Natural killer cell (primary cell): ENCODE data around the gene CLDN15. TPM values are rescaled to one million over a fixed set of nuclear protein-coding genes. Genes with fewer than 3 reads are reported as not detected.
"Not testable (repeated sequence)": the region's sequence is repeated elsewhere in the genome, so short reads cannot be mapped to it uniquely, and the experiment has no call there.

Experiments
- ATAC-seq, 3 donors: fragments of 150-1000 bp in 2 of 3; fragments of 200-7000 bp in 1 of 3; cut with Tn5 transposase; 1 replicate in 1 of 3; 2 replicates in 2 of 3; pipeline ENCODE4 v1.10.0; 2021; ENCODE audit warnings: mild to moderate bottlenecking in 2 of 3, moderate library complexity in 2 of 3
- DNase-seq, 2 donors: peaks; one replicate each; pipeline versions ENCODE4 v3.0.0 to v3.0.0-alpha.2; 2013 to 2021; ENCODE audit warnings: mixed read lengths in 1 of 2
- H3K27ac ChIP-seq: one replicate; pipeline ENCODE4 v1.5.1; 2013; ENCODE audit warnings: mild to moderate bottlenecking, low read length
- H3K27me3 ChIP-seq: one replicate; pipeline ENCODE4 v1.6.1; 2013; ENCODE audit warnings: low read length; ENCODE audit not compliant: control insufficient read depth, insufficient read depth
- H3K36me3 ChIP-seq: one replicate; pipeline ENCODE4 v1.6.1; 2013; ENCODE audit warnings: low read length; ENCODE audit not compliant: control insufficient read depth, insufficient read depth
- H3K4me1 ChIP-seq: one replicate; pipeline ENCODE4 v1.6.1; 2013; ENCODE audit warnings: low read length; ENCODE audit not compliant: control insufficient read depth, insufficient read depth
- H3K4me3 ChIP-seq: one replicate; pipeline ENCODE4 v1.5.1; 2013; ENCODE audit warnings: low read length
- H3K9me3 ChIP-seq: one replicate; pipeline ENCODE4 v1.6.1; 2013; ENCODE audit warnings: low read length; ENCODE audit not compliant: control insufficient read depth, insufficient read depth
- H3K27ac Mint-ChIP-seq, 2 donors: one replicate each; pipeline ENCODE4 v1.8.0; 2022; ENCODE audit warnings: mild to moderate bottlenecking in 2 of 2, mixed read lengths in 2 of 2, moderate library complexity in 1 of 2
- H3K27me3 Mint-ChIP-seq, 2 donors: one replicate each; pipeline ENCODE4 v1.8.0; 2022; ENCODE audit warnings: low read depth in 2 of 2, mixed read lengths in 2 of 2
- H3K36me3 Mint-ChIP-seq: one replicate; pipeline ENCODE4 v1.8.0; 2022; ENCODE audit warnings: mixed read lengths
- H3K4me1 Mint-ChIP-seq, 2 donors: one replicate each; pipeline ENCODE4 v1.8.0; 2022; ENCODE audit warnings: mixed read lengths in 2 of 2
- H3K4me3 Mint-ChIP-seq: one replicate; pipeline ENCODE4 v1.8.0; 2022; ENCODE audit warnings: mild to moderate bottlenecking, moderate library complexity, mixed read lengths
- H3K9me3 Mint-ChIP-seq, 2 donors: one replicate each; pipeline ENCODE4 v1.8.0; 2022; ENCODE audit warnings: mixed read lengths in 2 of 2
- CTCF ChIP-seq: fragments of 200-600 bp; IDR thresholded peaks from one replicate; pipeline ENCODE4 v1.8.0; 2022; ENCODE audit warnings: antibody characterized with exemption
- WGBS: methylation state at CpG from one replicate; pipeline ENCODE4 v1.1.7; 2013; ENCODE audit warnings: missing lambda C conversion rate; ENCODE audit not compliant: insufficient coverage; 5-methylcytosine and 5-hydroxymethylcytosine counted together
- intact Hi-C: fragments of 100-400 bp; cut with micrococcal nuclease; formaldehyde crosslinking; loops from one replicate; pipeline ENCODE4 v1.14.2; 2022
- total RNA-seq, 4 donors: library from RNA; stranded (reverse); fragments of 120-200 nt in 1 of 4; gene quantifications; one replicate each; pipeline versions ENCODE4 v1.2.3 to v1.2.4, GENCODE V29; 2013 to 2022

CLDN15 gene
- total RNA-seq, 3 donors from 2014 or later (not counting 1 experiment from before 2014, with no cell fraction given) = 13.7 to 22.0 (median 19.3) TPM

DNA sequence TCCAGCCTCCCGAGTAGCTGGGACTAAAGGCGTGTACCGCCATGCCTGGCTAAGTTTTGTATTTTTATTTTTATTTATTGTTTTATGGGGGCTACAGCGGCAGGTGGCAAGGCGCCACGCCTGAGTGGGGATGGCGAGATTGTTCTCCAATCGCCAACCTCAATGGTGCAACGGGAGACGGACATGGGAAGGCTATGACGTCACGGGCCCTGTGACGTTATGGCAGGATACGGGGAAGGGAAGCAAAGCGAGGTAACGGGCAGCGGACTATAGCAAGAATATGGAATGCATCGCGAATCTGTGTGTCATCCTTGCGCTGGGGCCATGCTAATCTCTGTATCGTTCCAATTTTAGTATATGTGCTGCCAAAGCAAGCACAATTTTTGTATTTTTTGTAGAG lies 32.1 kb upstream of the CLDN15 start:
- Mint-ChIP-seq H3K4me1 (no peaks in the 10 kb centered on the region), H3K4me3 (no peak overlapping the region), H3K27ac (no peak overlapping the region), H3K27me3 (peaks cover 5 to 15% of the 10 kb centered on the region in 2 donors), H3K9me3 (no peaks in the 10 kb centered on the region), H3K36me3 (no peaks in the 10 kb centered on the region)
- intact Hi-C loops = no loop called here
- no peaks in the 10 kb centered on the region for H3K9me3 ChIP-seq
- no peak for DNase-seq
- H3K4me3 ChIP-seq = no peak overlapping the region
- no peaks in the 10 kb centered on the region for H3K27me3 ChIP-seq
- 93% methylated on average over 21 of the region's 21 CpGs for WGBS
- H3K4me1 ChIP-seq = no peaks in the 10 kb centered on the region
- TF ChIP-seq CTCF = no peak
- ATAC-seq = no peak
- no peaks in the 10 kb centered on the region for H3K36me3 ChIP-seq
- no peak overlapping the region for H3K27ac ChIP-seq

DNA sequence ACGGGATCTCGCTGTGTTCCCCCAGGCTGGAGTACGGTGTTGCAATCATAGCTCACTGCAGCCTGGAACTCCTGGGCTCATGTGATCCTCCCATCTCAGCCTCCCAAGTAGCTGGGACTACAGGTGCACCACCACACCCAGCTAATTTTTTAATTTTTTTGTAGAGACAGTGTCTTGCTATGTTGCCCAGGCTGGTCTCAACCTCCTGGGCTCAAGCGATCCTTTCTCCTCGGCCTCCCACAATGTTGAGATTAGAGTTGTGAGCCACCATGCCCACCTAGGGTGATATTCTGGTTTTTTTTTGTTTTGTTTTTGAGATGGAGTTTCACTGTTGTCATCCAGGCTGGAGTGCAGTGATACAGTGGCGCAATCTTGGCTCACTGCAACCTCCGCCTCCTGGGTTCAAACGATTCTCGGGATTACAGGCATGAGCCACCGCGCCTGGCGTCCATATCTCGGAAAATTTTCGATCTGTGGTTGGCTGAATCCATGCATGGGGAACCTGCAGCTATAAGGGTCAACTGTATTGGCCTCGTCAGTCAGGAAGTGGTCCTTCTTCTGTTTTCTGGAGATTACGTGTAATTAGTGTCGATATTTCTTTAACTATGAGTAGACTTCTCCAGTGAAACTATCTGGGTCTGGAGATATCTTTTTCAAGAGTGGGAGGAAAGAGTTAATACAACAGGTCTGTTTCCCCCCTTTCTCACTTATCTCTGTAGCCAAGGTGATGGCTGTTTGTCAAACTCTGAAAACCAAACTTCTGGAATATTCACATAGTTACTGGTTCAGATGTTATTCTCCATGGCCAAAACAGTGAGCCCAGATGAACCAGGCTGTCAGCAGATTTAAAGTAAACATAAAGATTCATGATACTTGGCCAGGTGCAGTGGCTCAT lies 28.3 kb upstream of the CLDN15 start:
- H3K27ac Mint-ChIP-seq = no peak overlapping the region
- H3K36me3 ChIP-seq = no peaks in the 10 kb centered on the region
- H3K4me1 ChIP-seq = no peaks in the 10 kb centered on the region
- ATAC-seq = no peak
- H3K4me1 Mint-ChIP-seq = no peaks in the 10 kb centered on the region
- H3K27me3 ChIP-seq = no peaks in the 10 kb centered on the region
- intact Hi-C loops = no loop called here
- no peak for TF ChIP-seq CTCF
- H3K27me3 Mint-ChIP-seq = peaks cover 4 to 14% of the 10 kb centered on the region in 2 donors
- no peak overlapping the region for H3K4me3 Mint-ChIP-seq
- DNase-seq = no peak
- H3K4me3 ChIP-seq = no peak overlapping the region
- H3K9me3 ChIP-seq = no peaks in the 10 kb centered on the region
- no peaks in the 10 kb centered on the region for H3K36me3 Mint-ChIP-seq
- 65% methylated on average over 17 of the region's 17 CpGs for WGBS
- no peaks in the 10 kb centered on the region for H3K9me3 Mint-ChIP-seq
- no peak overlapping the region for H3K27ac ChIP-seq

DNA sequence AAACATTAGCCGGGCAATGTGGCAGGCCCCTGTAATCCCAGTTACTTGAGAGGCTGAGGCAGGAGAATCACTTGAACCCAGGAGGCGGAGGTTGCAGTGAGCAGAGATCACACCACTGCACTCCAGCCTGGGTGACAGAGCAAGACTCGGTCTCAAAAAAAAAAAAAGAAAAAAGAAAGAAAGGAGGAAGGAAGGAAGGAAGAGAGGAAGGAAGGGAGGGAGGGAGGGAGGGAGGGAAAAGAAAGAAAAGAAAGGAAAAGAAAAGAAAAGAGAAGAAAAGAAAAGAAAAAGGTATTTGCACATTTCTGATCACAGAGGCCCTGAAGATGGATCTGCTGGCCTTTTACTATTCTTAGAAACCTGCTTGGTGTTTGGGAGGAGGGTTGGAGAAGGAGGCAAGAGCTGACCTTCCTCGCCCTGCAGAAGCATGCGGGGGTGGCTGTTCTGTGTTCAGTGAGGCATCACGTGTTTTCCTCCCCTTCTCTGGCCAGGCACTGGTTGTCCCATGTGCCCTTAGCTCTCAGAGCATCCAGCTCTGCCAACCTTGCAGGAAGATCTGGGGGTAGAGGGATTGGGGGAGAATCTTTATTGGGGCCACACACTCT lies 26.6 kb upstream of the CLDN15 start:
- H3K36me3 ChIP-seq, intact Hi-C loops, H3K4me1 ChIP-seq, H3K36me3 Mint-ChIP-seq, H3K4me1 Mint-ChIP-seq, H3K27me3 ChIP-seq, H3K27ac ChIP-seq, H3K27ac Mint-ChIP-seq, H3K4me3 Mint-ChIP-seq, DNase-seq, H3K9me3 ChIP-seq, H3K4me3 ChIP-seq, ATAC-seq, H3K9me3 Mint-ChIP-seq: not testable (repeated sequence)
- 68% methylated on average over 6 of the region's 6 CpGs for WGBS
- peaks cover 4 to 14% of the 10 kb centered on the region in 2 donors for H3K27me3 Mint-ChIP-seq

GRCh38 chr7:101258243-101258731 lies 20.7 kb upstream of the CLDN15 start:
- H3K9me3 ChIP-seq = no peaks in the 10 kb centered on the region
- no peak overlapping the region for H3K27ac ChIP-seq
- ATAC-seq (no peak), DNase-seq (no peak)
- TF ChIP-seq CTCF = no peak
- H3K27me3 ChIP-seq = no peaks in the 10 kb centered on the region
- no peak overlapping the region for H3K27ac Mint-ChIP-seq
- WGBS = 97% methylated on average over 7 of the region's 7 CpGs
- no peak overlapping the region for H3K4me3 Mint-ChIP-seq
- H3K36me3 Mint-ChIP-seq = no peaks in the 10 kb centered on the region
- H3K4me1 ChIP-seq = no peaks in the 10 kb centered on the region
- H3K4me3 ChIP-seq = no peak overlapping the region
- H3K36me3 ChIP-seq = no peaks in the 10 kb centered on the region
- peaks cover 0 to 8% of the 10 kb centered on the region in 2 donors for H3K27me3 Mint-ChIP-seq
- no peaks in the 10 kb centered on the region for H3K4me1 Mint-ChIP-seq
- intact Hi-C loops = no loop called here
- no peaks in the 10 kb centered on the region for H3K9me3 Mint-ChIP-seq
